Progenitor cell of endocrine pancreas (in vitro differentiated cells): ENCODE data around the gene EPPIN. TPM values are rescaled to one million over a fixed set of nuclear protein-coding genes. Genes with fewer than 3 reads are reported as not detected.
"Not testable (repeated sequence)": the region's sequence is repeated elsewhere in the genome, so short reads cannot be mapped to it uniquely, and the experiment has no call there.

ENCODE experiments used
- DNase-seq: peaks from one replicate; pipeline ENCODE4 v3.0.0; 2021; ENCODE audit warnings: low spot score; ENCODE audit not compliant: unreplicated experiment
- H3K27ac Mint-ChIP-seq: 2 replicates; pipeline ENCODE4 v1.8.0; 2021; ENCODE audit warnings: mild to moderate bottlenecking, moderate library complexity, mixed read lengths
- H3K27me3 Mint-ChIP-seq: 2 replicates; pipeline ENCODE4 v1.8.0; 2021; ENCODE audit warnings: mixed read lengths
- H3K36me3 Mint-ChIP-seq: 2 replicates; pipeline ENCODE4 v1.8.0; 2022; ENCODE audit warnings: mixed read lengths; ENCODE audit not compliant: insufficient read depth
- H3K4me1 Mint-ChIP-seq: 2 replicates; pipeline ENCODE4 v1.8.0; 2021; ENCODE audit warnings: low read depth, mixed read lengths
- H3K4me3 Mint-ChIP-seq: 2 replicates; pipeline ENCODE4 v1.8.0; 2021; ENCODE audit warnings: low read depth, mild to moderate bottlenecking, moderate library complexity, mixed read lengths
- H3K9me3 Mint-ChIP-seq: 2 replicates; pipeline ENCODE4 v1.8.0; 2021; ENCODE audit warnings: low read depth, mixed read lengths
- total RNA-seq: library from RNA; stranded (reverse); gene quantifications from 2 replicates; pipeline ENCODE4 v1.2.1, GENCODE V29; 2021
- TF ChIP-seq, protein P1 (sequence below): fragments of 200-600 bp; sonication (generic); IDR thresholded peaks from one replicate; pipeline ENCODE4 v1.5.0; 2021; ENCODE audit warnings: antibody characterized with exemption, mild to moderate bottlenecking; ENCODE audit not compliant: unreplicated experiment

Gene EPPIN
- total RNA-seq, 1 donor from 2014 or later: not detected

DNA sequence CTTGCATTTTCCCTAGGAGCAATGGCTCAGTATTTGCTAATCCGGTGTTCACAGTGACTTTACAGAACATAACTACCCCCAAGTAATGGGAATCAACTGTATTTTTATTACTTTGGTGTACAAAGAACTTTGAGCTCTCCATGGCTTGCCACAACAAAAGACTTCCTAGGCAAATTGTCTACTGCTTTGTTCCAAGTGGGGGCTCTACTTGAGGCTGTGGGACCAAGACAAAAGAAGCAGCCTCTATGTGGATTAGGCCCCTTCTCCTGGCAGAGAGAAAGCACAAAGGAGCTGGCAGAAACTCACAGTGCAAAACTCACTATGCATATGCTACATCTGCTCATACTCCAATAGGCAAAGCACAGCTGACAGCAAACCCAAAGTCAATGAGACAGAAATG lies 31.0 kb upstream of the EPPIN start:
- DNase-seq: no peak
- H3K27ac Mint-ChIP-seq: no peak overlapping the region
- TF ChIP-seq, protein P1, sequence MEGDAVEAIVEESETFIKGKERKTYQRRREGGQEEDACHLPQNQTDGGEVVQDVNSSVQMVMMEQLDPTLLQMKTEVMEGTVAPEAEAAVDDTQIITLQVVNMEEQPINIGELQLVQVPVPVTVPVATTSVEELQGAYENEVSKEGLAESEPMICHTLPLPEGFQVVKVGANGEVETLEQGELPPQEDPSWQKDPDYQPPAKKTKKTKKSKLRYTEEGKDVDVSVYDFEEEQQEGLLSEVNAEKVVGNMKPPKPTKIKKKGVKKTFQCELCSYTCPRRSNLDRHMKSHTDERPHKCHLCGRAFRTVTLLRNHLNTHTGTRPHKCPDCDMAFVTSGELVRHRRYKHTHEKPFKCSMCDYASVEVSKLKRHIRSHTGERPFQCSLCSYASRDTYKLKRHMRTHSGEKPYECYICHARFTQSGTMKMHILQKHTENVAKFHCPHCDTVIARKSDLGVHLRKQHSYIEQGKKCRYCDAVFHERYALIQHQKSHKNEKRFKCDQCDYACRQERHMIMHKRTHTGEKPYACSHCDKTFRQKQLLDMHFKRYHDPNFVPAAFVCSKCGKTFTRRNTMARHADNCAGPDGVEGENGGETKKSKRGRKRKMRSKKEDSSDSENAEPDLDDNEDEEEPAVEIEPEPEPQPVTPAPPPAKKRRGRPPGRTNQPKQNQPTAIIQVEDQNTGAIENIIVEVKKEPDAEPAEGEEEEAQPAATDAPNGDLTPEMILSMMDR: no peak
- peaks cover 3% of the 10 kb centered on the region for H3K9me3 Mint-ChIP-seq
- no peaks in the 10 kb centered on the region for H3K36me3 Mint-ChIP-seq
- H3K4me3 Mint-ChIP-seq: no peak overlapping the region
- peaks cover 14% of the 10 kb centered on the region for H3K27me3 Mint-ChIP-seq
- peaks cover 6% of the 10 kb centered on the region for H3K4me1 Mint-ChIP-seq

DNA sequence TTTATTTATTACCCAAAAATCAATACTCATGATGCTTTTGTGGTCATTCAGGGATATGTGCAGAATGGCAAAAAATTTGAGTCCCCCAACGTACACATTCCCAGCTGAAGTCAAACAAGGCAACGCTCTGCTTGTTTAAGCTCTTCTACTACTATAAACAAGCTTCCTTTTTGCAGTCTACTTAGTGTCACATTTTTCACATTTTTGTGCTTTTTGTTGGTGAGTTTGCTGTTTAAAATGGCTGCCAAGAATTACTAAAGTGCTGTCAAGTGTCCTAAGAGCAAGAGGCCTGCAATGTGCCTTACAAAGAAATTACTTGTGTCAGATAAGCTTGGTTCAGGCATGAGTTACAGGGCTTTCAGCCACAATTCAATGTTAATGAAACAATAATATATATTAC lies 29.8 kb upstream of the EPPIN start:
- H3K27me3 Mint-ChIP-seq: peaks cover 12% of the 10 kb centered on the region
- TF ChIP-seq, protein P1: no peak
- peaks cover 8% of the 10 kb centered on the region for H3K9me3 Mint-ChIP-seq
- peaks cover 6% of the 10 kb centered on the region for H3K4me1 Mint-ChIP-seq
- no peak for DNase-seq
- H3K4me3 Mint-ChIP-seq: no peak overlapping the region
- no peaks in the 10 kb centered on the region for H3K36me3 Mint-ChIP-seq
- H3K27ac Mint-ChIP-seq: peak overlapping the region; percentile 78

DNA sequence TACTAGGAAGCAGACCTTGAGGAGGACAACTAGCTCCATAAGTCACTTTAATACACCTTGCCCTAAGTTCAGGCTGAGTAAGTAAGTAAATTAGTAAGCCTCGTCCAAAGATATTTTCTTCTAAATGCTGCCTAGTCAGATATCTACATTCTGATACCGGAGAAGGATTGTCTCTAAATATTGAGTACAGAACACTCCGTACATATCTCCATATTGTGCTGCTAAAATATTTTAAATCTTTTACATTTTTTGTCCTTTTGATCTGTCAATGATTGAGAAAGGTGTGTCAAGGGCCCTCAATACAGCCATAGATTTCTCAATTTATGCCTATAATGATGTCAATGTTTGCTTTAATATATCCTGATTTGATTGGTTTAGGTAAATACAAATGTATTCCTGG lies 28.7 kb upstream of the EPPIN start:
- H3K9me3 Mint-ChIP-seq: peaks cover 8% of the 10 kb centered on the region
- peaks cover 6% of the 10 kb centered on the region for H3K4me1 Mint-ChIP-seq
- H3K27me3 Mint-ChIP-seq: peaks cover 8% of the 10 kb centered on the region
- no peak for DNase-seq
- H3K36me3 Mint-ChIP-seq: no peaks in the 10 kb centered on the region
- TF ChIP-seq, protein P1: no peak
- H3K27ac Mint-ChIP-seq: peak overlapping the region; percentile 34
- H3K4me3 Mint-ChIP-seq: no peak overlapping the region

DNA sequence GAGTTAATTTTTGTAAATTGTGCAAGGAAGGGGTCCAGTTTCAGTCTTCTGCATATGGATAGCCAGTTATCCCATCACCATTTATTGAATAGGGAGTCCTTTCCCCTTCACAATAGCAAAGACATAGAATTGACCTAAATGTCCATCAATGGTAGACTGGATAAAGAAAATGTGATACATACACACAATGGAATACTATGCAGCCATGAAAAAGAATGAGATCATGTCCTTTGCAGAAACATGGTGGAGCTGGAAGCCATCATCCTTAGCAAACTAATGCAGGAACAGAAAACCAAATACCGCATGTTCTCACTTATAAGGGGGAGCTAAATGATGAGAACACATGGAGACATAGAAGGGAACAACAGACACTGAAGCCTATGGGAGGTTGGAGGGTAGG lies 22.4 kb upstream of the EPPIN start:
- not testable (repeated sequence) for H3K27ac Mint-ChIP-seq, H3K9me3 Mint-ChIP-seq, H3K36me3 Mint-ChIP-seq, H3K4me1 Mint-ChIP-seq, H3K27me3 Mint-ChIP-seq, DNase-seq, H3K4me3 Mint-ChIP-seq

DNA sequence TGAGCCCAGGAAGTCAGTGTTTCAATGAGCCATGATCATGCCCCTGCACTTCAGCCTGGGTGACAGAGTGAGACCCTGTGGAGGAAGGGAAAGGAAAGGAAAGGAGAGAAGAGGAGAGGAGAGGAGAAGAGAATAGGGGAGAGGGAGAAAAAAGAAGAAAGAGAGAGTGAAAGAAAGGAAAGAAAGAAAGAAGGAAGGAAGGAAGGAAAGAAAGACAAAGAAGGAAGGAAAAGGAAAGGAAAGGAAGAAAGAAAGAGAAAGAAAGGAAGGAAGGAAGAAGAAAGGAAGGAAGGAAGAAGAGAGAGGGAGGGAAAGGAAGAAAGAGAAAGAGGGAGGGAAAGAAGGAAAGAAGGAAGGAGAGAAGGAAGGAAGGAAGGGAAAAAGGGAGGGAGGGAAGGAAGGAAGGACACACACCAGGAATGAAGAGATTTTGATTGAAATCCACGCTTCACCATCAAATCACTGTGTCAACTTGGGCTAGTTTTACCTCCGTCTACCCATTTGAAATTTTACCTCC lies 17.6 kb upstream of the EPPIN start:
- H3K9me3 Mint-ChIP-seq: no peaks in the 10 kb centered on the region
- H3K4me3 Mint-ChIP-seq: no peak overlapping the region
- H3K27ac Mint-ChIP-seq: peak overlapping the region; percentile 64
- H3K4me1 Mint-ChIP-seq: peaks cover 9% of the 10 kb centered on the region
- no peak for DNase-seq
- TF ChIP-seq, protein P1: no peak
- H3K27me3 Mint-ChIP-seq: peaks cover 6% of the 10 kb centered on the region
- no peaks in the 10 kb centered on the region for H3K36me3 Mint-ChIP-seq

DNA sequence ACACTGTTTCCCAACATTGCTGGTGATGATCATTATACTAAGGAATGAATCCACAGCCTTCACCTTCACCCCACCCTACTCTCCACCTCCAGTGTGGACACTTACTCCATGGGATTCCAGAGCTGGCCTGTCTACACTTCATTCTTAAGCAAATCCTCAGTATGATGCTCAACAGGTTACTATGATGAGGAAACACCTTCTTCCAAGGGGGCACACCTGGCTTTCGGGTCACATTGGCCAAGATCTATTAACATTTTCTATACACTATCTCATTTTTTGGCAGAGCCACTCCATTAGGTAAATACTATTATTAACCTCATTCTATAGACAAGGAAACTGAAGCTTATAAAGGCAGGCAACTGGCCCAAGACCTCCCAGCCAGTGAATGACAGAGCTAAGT lies 8.0 kb upstream of the EPPIN start:
- no peak overlapping the region for H3K27ac Mint-ChIP-seq
- H3K36me3 Mint-ChIP-seq: no peaks in the 10 kb centered on the region
- peaks cover 3% of the 10 kb centered on the region for H3K9me3 Mint-ChIP-seq
- H3K27me3 Mint-ChIP-seq: peaks cover 2% of the 10 kb centered on the region
- DNase-seq: no peak
- TF ChIP-seq, protein P1: no peak
- no peak overlapping the region for H3K4me3 Mint-ChIP-seq
- H3K4me1 Mint-ChIP-seq: no peaks in the 10 kb centered on the region
